Measurements from ENCODE around the gene GAS2. TPM values are rescaled to one million over a fixed set of nuclear protein-coding genes. Genes with fewer than 3 reads are reported as not detected.

GAS2 gene
- polyA plus RNA-seq, 3 donors: 0.86 to 1.00 (median 0.89) TPM

- Histone ChIP-seq H3K4me2 (replicated peaks; ENCODE audit: extremely low read depth, low read length, poor library complexity, severe bottlenecking) (no peak overlapping the region), H3K79me2 (ENCODE audit: insufficient read depth, low read length) (no peaks in the 10 kb centered on the region), H4K20me1 (ENCODE audit: insufficient read depth, low read length) (no peaks in the 10 kb centered on the region), H3K9me3 (replicated peaks in 1 of 2; ENCODE audit: control insufficient read depth in 1 of 2, insufficient read depth in 1 of 2, low read length in 2 of 2) (no peaks in the 10 kb centered on the region), H2AFZ (ENCODE audit: insufficient read depth, low read depth, low read length, poor library complexity, severe bottlenecking) (no peak overlapping the region), H3K36me3 (replicated peaks in 1 of 2; ENCODE audit: control insufficient read depth in 1 of 2, insufficient read depth in 2 of 2, low read length in 2 of 2) (no peaks in the 10 kb centered on the region), H3K9ac (ENCODE audit: insufficient read depth, low read length, poor library complexity, severe bottlenecking) (no peak overlapping the region), H3K27ac (ENCODE audit: low read depth in 1 of 2, low read length in 2 of 2) (no peak overlapping the region), H3K4me1 (ENCODE audit: control insufficient read depth in 1 of 2, insufficient read depth in 2 of 2, low read length in 2 of 2) (no peaks in the 10 kb centered on the region), H3K4me3 (replicated peaks in 1 of 3; ENCODE audit: low read depth in 2 of 3, low read length in 3 of 3) (no peak overlapping the region), H3K27me3 (ENCODE audit: control insufficient read depth in 2 of 2, insufficient read depth in 2 of 2, low read length in 2 of 2) (no peaks in the 10 kb centered on the region)
- Mint-ChIP-seq H3K27me3 (ENCODE audit: low read depth in 3 of 3) (peaks cover 0 to 1% (median 0%) of the 10 kb centered on the region in 3 donors), H3K27ac (no peak overlapping the region), H3K4me1 (no peaks in the 10 kb centered on the region), H3K4me3 (no peak overlapping the region), H3K9me3 (peaks cover 0 to 1% (median 0%) of the 10 kb centered on the region in 7 donors), H3K36me3 (no peaks in the 10 kb centered on the region)
- intact Hi-C loops (cut with micrococcal nuclease): no loop called here
- DNase-seq: no peak
- WGBS (ENCODE audit: insufficient coverage): no CpG with 5 or more reads among the region's 2 CpGs
- TF ChIP-seq CTCF (IDR thresholded peaks at IDR 0.05): no peak
Observed at GRCh38 chr11:22703591-22703990, 37.2 kb downstream of the GAS2 start.

GRCh38 chr11:22707119-22707899, 40.9 kb downstream of the GAS2 start:
- no peak for DNase-seq
- no peaks in the 10 kb centered on the region for H3K27me3 ChIP-seq (ENCODE audit: control insufficient read depth in 2 of 2, insufficient read depth in 2 of 2, low read length in 2 of 2)
- Mint-ChIP-seq H3K4me1 (no peaks in the 10 kb centered on the region), H3K4me3 (no peak overlapping the region), H3K9me3 (peaks cover 0 to 4% (median 0%) of the 10 kb centered on the region in 7 donors), H3K36me3 (no peaks in the 10 kb centered on the region), H3K27me3 (ENCODE audit: low read depth in 3 of 3) (peaks cover 0 to 3% (median 0%) of the 10 kb centered on the region in 3 donors), H3K27ac (no peak overlapping the region)
- H2AFZ ChIP-seq (ENCODE audit: insufficient read depth, low read depth, low read length, poor library complexity, severe bottlenecking): no peak overlapping the region
- H3K4me1 ChIP-seq (ENCODE audit: control insufficient read depth in 1 of 2, insufficient read depth in 2 of 2, low read length in 2 of 2): no peaks in the 10 kb centered on the region
- H4K20me1 ChIP-seq (ENCODE audit: insufficient read depth, low read length): no peaks in the 10 kb centered on the region
- no peaks in the 10 kb centered on the region for H3K36me3 ChIP-seq (replicated peaks in 1 of 2; ENCODE audit: control insufficient read depth in 1 of 2, insufficient read depth in 2 of 2, low read length in 2 of 2)
- H3K9me3 ChIP-seq (replicated peaks in 1 of 2; ENCODE audit: control insufficient read depth in 1 of 2, insufficient read depth in 1 of 2, low read length in 2 of 2): peaks cover 0 to 3% of the 10 kb centered on the region in 2 donors
- intact Hi-C loops (cut with micrococcal nuclease): no loop called here
- TF ChIP-seq CTCF (IDR thresholded peaks at IDR 0.05): no peak
- H3K27ac ChIP-seq (ENCODE audit: low read depth in 1 of 2, low read length in 2 of 2): no peak overlapping the region
- H3K4me3 ChIP-seq (replicated peaks in 1 of 3; ENCODE audit: low read depth in 2 of 3, low read length in 3 of 3): no peak overlapping the region
- H3K9ac ChIP-seq (ENCODE audit: insufficient read depth, low read length, poor library complexity, severe bottlenecking): no peak overlapping the region
- WGBS (ENCODE audit: insufficient coverage): 80% methylated on average over 1 of the region's 3 CpGs
- no peak overlapping the region for H3K4me2 ChIP-seq (replicated peaks; ENCODE audit: extremely low read depth, low read length, poor library complexity, severe bottlenecking)
- no peaks in the 10 kb centered on the region for H3K79me2 ChIP-seq (ENCODE audit: insufficient read depth, low read length)

Measured in CD14-positive monocyte (primary cell).